Ectodermal cell (in vitro differentiated cells): ENCODE measurements around the gene CSTB.

Experiments
- H3K27ac ChIP-seq: 2 replicates; pipeline ENCODE4 v1.7.0; 2013; ENCODE audit warnings: mild to moderate bottlenecking, low read depth, low read length; ENCODE audit not compliant: insufficient read depth, poor library complexity, severe bottlenecking
- H3K27me3 ChIP-seq: 2 replicates; pipeline ENCODE4 v1.7.0; 2013; ENCODE audit warnings: mild to moderate bottlenecking, low read length; ENCODE audit not compliant: insufficient read depth, control insufficient read depth, poor library complexity, severe bottlenecking
- H3K36me3 ChIP-seq: one replicate; pipeline ENCODE4 v1.7.0; 2013; ENCODE audit warnings: low read length; ENCODE audit not compliant: control insufficient read depth, insufficient read depth
- H3K4me1 ChIP-seq: one replicate; pipeline ENCODE4 v1.7.0; 2013; ENCODE audit warnings: low read length; ENCODE audit not compliant: control insufficient read depth, insufficient read depth
- H3K4me3 ChIP-seq: 2 replicates; pipeline ENCODE4 v1.7.0; 2013; ENCODE audit warnings: low read depth, low read length, control low read depth; ENCODE audit not compliant: insufficient read depth
- H3K9me3 ChIP-seq: 2 replicates; pipeline ENCODE4 v1.7.0; 2013; ENCODE audit warnings: mild to moderate bottlenecking, low read length, moderate library complexity; ENCODE audit not compliant: control insufficient read depth
- WGBS, 2 experiments: methylation state at CpG; one replicate each; pipeline ENCODE4 v1.1.7; 2013; ENCODE audit warnings: missing lambda C conversion rate in 2 of 2; 5-methylcytosine and 5-hydroxymethylcytosine counted together

Gene CSTB

DNA sequence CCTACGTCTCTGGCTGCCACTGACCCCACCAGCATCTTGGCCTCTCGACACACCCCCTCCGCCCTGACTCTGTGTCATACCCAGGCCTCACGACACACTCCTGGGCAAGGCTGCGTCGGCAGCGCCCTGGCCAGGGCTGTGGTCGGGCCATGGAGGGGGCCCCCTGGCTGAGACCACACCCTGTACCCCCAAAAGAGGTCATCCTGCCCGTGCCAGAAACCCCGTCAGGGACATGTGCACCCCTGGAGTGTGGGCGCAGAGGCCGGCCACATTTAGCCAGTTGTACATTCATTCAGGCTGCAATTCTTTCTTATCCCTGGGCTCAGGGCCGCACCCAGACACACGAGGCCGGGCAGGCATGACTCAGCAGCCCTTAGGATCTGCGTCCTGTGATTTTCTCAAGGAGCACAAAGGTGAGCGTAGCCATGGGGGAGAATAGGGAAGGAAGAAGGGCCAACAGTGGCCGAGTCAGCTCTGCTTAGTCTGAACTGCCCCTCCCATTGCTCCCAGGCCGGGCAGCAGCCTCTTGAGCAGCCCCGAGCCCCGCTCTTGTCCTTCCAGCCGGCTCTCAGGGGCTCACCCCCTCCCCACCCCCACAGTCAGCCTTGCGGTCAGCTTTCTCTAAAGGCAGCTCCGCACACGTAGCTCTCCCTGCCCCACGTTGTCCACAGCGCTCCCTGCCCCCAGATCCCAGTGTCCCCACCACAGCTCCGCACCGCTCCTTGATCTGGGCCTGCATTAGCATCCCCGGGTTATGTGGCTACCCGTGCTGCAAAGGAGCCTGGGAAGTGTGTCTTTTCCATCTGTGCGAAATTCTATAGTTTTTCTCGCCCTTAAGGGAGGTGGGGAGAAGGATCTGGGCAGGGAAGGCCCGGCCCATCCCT, 7.9 kb downstream of the CSTB start:
- H3K36me3 ChIP-seq = no peaks in the 10 kb centered on the region
- no peaks in the 10 kb centered on the region for H3K27me3 ChIP-seq
- no peak overlapping the region for H3K4me3 ChIP-seq
- peaks cover 10% of the 10 kb centered on the region for H3K4me1 ChIP-seq
- 74 to 75% methylated on average over 34 of the region's 34 CpGs for WGBS, 2 experiments
- no peaks in the 10 kb centered on the region for H3K9me3 ChIP-seq
- no peak overlapping the region for H3K27ac ChIP-seq

DNA sequence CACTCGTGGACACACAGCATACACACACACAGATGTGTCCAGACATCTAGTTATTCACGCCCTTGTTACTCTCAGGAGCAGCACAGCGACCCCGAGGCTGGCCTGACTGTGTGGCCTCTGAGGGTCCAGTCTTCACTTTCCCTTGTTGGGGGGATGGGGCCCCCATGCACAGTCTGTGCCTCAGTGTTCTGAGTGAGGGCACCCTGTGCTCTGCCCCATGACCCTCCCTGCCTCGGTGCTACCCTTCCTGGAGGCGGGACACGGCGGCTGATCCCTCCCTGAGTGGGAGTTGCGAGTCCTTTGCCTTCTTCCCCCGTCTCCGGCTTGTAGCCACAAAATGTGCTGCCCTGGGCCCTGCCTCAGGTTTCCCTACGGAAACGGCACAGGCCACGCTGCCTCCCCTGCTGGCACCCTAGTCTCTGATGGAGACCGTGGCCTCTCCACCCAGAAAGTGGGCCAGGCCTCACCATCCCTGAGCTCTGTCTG, 8.6 kb downstream of the CSTB start:
- Histone ChIP-seq H3K36me3 (no peaks in the 10 kb centered on the region), H3K9me3 (no peaks in the 10 kb centered on the region), H3K4me3 (no peak overlapping the region), H3K4me1 (peaks cover 10% of the 10 kb centered on the region), H3K27me3 (no peaks in the 10 kb centered on the region), H3K27ac (no peak overlapping the region)
- WGBS, 2 experiments = 93 to 94% methylated on average over 15 of the region's 15 CpGs

DNA sequence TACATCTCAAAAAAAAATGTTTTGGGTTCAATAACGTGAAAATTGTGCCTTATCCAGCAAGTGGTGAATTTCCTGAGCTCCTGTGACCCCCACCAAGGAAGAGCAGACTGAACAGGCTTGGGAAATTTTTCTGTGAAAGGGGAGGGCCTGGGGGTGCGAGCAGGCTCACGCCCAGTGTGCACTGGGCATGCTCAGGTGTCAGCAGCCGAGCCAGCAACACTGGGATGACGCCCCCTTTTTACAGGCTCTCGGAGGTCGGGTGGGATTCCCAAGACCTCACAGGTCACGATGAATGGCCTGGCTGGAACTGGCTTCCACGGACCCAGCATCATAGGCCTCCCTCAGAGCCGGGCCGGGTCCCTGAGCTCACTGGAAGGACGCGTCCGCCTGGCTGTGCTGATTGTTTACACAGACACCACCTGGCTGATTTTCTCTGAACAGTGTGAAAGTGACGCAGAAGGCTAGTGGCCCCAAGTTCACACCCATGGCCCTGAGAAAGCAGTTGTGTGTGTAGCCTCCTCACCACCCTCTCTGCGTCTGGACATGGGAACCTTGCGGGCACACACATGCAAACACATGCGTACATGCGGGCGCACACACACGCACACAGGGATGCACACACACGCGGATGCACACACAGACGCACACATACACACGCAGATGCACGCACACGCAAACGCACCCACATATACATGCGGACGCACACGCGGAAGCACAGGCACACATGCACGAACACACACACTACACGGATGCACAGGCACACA, 9.2 kb downstream of the CSTB start:
- Histone ChIP-seq H3K4me3 (no peak overlapping the region), H3K4me1 (peaks cover 10% of the 10 kb centered on the region), H3K27ac (no peak overlapping the region), H3K36me3 (no peaks in the 10 kb centered on the region), H3K9me3 (no peaks in the 10 kb centered on the region), H3K27me3 (no peaks in the 10 kb centered on the region)
- 93 to 95% methylated on average over 34 of the region's 34 CpGs for WGBS, 2 experiments

DNA sequence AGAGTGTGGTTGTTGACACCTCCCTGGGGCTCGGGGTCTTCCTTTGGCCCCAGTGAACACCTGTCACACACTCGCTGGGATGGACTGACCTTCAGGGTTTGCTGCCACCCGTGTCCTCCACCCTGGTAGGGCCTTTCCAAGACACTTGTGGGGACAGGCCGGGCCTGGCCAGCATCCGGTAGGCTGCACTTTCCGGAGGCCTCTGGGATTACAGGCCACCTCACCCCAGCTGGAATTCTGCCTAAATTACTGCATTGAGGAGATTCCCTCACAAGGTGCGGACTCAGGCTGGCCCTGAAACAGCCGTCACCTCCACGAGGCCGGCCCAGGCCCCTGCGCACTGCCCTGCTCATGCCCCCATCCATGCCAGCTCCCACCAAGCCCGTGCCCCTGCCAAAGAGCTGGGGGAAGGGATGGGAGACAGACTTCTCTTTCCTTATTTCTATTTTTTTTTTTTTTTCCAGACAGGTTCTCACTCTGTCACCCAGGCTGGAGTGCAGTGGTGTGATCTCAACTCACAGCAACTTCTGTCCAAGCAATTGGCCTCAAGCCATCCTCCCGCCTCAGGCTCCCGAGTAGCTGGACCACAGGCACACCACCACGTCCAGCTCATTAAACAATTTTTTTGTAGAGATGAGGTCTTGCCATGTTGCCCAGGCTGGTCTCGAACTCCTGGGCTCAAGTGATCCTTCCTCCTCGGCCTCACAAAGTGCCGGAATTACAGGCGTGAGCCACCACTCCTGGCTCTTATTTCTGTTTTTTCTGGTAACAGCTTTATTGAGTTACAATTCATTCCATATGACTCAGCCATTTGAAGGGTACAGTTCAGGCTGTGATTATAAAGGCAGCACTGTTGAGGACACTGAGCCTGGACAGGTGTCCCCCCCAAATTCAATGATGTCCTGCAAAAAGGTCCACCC, 11.3 kb downstream of the CSTB start:
- 92 to 93% methylated on average over 19 of the region's 19 CpGs for WGBS, 2 experiments
- Histone ChIP-seq H3K27ac (no peak overlapping the region), H3K4me3 (no peak overlapping the region), H3K27me3 (no peaks in the 10 kb centered on the region), H3K9me3 (no peaks in the 10 kb centered on the region), H3K36me3 (no peaks in the 10 kb centered on the region), H3K4me1 (peaks cover 10% of the 10 kb centered on the region)

DNA sequence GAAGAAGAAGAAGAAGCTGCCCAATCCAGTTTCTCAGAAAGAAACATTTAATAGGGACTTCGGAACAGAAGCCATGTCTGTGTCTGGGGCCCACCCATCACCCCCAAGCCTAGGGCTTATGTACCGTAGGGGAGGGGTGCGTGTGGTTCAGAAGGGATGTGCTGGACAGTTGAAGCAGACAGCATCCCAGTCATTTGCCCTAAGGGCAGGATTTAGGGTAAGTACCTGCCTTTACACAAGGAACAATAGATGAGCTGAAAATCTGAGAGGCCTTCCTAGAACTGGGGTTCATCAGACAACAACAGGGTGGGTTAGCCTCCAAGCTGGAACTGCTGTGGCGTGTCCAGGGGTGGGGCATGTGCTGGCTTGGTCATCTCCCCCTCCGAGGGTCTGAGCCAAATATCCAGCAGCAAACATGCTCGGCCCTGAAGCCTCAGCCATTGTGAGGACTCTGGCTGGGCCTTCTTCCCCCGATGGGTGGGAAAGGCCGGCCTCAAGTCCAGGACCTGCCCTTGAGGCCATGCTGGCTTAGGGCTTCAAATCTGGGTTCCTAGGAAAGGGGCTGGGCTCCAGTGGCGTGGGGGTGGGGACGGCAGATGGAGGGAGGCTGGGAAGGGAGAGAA, 12.1 kb downstream of the CSTB start:
- WGBS, 2 experiments = 92 to 95% methylated on average over 10 of the region's 10 CpGs
- H3K27ac ChIP-seq = no peak overlapping the region
- no peaks in the 10 kb centered on the region for H3K9me3 ChIP-seq
- peaks cover 10% of the 10 kb centered on the region for H3K4me1 ChIP-seq
- no peaks in the 10 kb centered on the region for H3K27me3 ChIP-seq
- no peaks in the 10 kb centered on the region for H3K36me3 ChIP-seq
- no peak overlapping the region for H3K4me3 ChIP-seq

DNA sequence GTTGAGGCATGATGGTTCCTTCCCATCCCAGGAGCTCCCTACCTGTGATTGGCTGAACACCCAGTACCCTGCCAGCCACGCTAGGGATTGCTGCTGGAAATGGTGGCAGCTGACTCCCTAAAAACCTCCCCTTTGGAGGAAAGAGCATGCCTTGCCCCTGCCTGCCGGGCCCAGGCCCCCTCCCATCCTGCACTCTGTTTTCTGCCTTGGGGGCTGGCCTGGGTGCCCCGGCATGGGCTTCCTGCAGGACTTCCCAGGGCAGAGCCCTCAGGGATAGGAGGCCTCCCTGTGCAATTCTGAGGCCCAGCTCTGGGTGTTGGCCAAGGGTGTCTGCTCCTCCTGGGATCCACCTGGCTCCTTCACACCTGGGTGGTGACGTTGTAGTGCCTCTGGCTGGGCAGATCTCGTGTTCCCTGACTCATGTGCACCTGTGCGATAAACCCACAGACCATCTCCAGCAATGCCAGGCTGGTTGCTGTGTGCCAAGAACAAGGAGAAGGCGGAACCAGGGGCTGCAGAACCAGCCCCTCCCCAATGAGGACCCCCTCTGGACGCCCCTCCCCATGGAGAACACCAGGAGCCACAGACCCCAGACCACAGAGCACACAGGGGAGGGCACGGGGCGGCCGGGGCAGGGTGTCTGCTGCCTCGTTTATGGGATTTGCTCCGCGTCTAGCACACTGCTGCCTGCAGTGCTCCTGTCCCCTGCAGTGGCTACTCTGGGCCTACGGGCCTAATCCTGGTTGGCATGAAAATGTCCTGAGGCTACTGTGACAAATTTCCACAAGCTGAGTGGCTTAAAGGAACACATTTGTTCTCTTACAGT, 13.6 kb downstream of the CSTB start:
- no peaks in the 10 kb centered on the region for H3K27me3 ChIP-seq
- no peak overlapping the region for H3K4me3 ChIP-seq
- H3K9me3 ChIP-seq = no peaks in the 10 kb centered on the region
- H3K27ac ChIP-seq = no peak overlapping the region
- H3K36me3 ChIP-seq = no peaks in the 10 kb centered on the region
- no peaks in the 10 kb centered on the region for H3K4me1 ChIP-seq
- WGBS, 2 experiments = 94 to 95% methylated on average over 15 of the region's 15 CpGs

DNA sequence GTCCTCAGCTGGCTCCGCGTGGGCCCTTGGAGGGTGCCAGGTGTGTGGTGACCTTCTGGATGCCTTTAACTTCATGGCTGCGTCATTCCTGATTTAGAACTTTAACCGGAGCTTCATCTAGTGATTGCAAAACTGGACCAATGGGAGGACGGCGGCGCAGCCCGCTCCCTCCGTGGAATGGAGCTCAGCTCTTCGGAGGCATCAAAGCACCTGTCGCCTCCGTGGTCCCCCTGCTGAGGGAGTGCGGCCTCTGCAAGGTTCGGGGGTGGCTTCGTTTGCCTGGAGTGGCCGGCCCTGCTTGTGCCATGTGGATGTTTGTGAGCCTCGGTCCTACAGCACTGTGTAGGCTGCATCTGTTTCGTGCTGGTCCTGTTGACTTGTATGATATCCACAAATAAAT, 14.2 kb downstream of the CSTB start:
- Histone ChIP-seq H3K9me3 (no peaks in the 10 kb centered on the region), H3K27me3 (no peaks in the 10 kb centered on the region), H3K27ac (no peak overlapping the region), H3K36me3 (no peaks in the 10 kb centered on the region), H3K4me3 (no peak overlapping the region), H3K4me1 (no peaks in the 10 kb centered on the region)
- 95 to 96% methylated on average over 18 of the region's 18 CpGs for WGBS, 2 experiments

DNA sequence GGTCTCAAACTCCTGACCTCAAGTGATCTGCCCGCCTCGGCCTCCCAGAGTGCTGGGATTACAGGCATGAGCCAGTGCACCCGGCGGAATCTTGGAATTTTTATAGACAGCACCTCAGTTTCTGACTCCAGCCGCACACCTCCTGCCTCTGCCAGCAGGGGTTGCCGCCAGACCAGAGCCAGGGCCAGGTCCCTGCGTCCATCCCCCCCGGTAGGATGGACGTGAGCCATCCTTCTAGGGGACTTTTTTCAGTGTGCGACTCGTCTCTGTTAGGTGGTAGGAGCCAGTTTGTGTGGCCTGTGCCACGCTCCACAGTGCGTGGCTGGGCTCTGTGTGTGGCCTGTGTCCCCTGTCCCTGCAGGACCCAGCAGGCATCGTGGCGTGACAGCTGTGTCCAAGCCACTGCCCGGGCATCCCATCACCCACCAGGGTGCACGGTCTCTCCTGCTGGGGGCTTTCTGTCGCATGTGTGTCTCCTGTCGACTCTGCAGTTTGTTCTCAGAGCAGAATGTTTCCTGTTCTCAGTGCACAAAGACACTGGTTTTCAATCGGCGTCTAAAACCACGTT, 15.6 kb downstream of the CSTB start:
- H3K9me3 ChIP-seq = no peaks in the 10 kb centered on the region
- 93 to 94% methylated on average over 22 of the region's 22 CpGs for WGBS, 2 experiments
- no peaks in the 10 kb centered on the region for H3K4me1 ChIP-seq
- no peaks in the 10 kb centered on the region for H3K27me3 ChIP-seq
- no peak overlapping the region for H3K4me3 ChIP-seq
- H3K36me3 ChIP-seq = no peaks in the 10 kb centered on the region
- H3K27ac ChIP-seq = no peak overlapping the region

DNA sequence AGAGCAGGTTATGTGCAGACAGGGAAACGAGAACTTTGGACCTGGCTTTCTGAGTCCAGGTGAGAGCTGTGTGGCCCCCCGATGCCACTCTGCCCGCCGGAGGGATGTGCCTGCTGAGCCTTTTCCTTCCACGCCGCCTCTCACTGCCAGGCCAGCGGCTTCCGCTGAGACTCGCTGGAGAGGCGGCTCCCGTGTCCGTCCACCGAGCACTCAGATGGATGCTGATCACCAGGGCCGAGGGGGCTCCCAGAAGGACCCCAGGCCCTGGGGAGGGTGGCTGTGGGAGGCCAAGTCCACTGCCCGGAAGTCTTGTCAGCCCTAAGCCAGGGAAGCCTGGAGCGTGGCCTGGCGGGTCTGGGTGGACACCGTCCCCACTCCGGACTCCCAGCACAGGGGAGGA, 16.5 kb downstream of the CSTB start:
- H3K27ac ChIP-seq = no peak overlapping the region
- no peaks in the 10 kb centered on the region for H3K4me1 ChIP-seq
- no peaks in the 10 kb centered on the region for H3K9me3 ChIP-seq
- H3K27me3 ChIP-seq = no peaks in the 10 kb centered on the region
- 95 to 97% methylated on average over 19 of the region's 19 CpGs for WGBS, 2 experiments
- no peaks in the 10 kb centered on the region for H3K36me3 ChIP-seq
- H3K4me3 ChIP-seq = no peak overlapping the region
